ENCODE measurements around the gene CRPPA.

Gene CRPPA

GRCh38 chr7:16400893-16401275 is 20.5 kb downstream of the CRPPA start:
- no peak overlapping the region for H3K4me3 ChIP-seq (ENCODE audit: low read depth, low read length)
- no peaks in the 10 kb centered on the region for H3K36me3 ChIP-seq (ENCODE audit: control insufficient read depth in 2 of 2, insufficient read depth in 1 of 2, low read length in 2 of 2)
- H3K9me3 ChIP-seq (ENCODE audit: control insufficient read depth, insufficient read depth, low read depth, low read length), result no peaks in the 10 kb centered on the region
- CTCF ChIA-PET, result no interaction called here
- no peak overlapping the region for H3K27ac ChIP-seq (ENCODE audit: extremely low read depth, low read depth, low read length)
- no peak for TF ChIP-seq YY1 (tag by site-specific recombination; IDR thresholded peaks at IDR 0.05)
- no peak for TF ChIP-seq ZNF266 (tag by site-specific recombination; IDR thresholded peaks at IDR 0.05; ENCODE audit: low read depth)
- TF ChIP-seq ZNF548 (tag by site-specific recombination; IDR thresholded peaks at IDR 0.05), result no peak
- no peak for TF ChIP-seq ZNF16 (tag by site-specific recombination; IDR thresholded peaks at IDR 0.05; ENCODE audit: low read depth)
- no peak for TF ChIP-seq ZNF571 (tag by site-specific recombination; IDR thresholded peaks at IDR 0.05)
- no peak for TF ChIP-seq GFI1B (tag by site-specific recombination; IDR thresholded peaks at IDR 0.05)
- TF ChIP-seq ZBTB20 (tag by site-specific recombination; IDR thresholded peaks at IDR 0.05), result no peak
- TF ChIP-seq KLF10 (tag by site-specific recombination; IDR thresholded peaks at IDR 0.05), result no peak
- no peak for TF ChIP-seq OVOL3 (tag by site-specific recombination; IDR thresholded peaks at IDR 0.05)
- TF ChIP-seq ZNF366 (tag by site-specific recombination; conservative IDR thresholded peaks at IDR 0.05), result no peak
- TF ChIP-seq ZNF654 (tag by site-specific recombination; IDR thresholded peaks at IDR 0.05; ENCODE audit: low read depth), result no peak
- no peak for TF ChIP-seq ZNF776 (tag by site-specific recombination; IDR thresholded peaks at IDR 0.05; ENCODE audit: borderline replicate concordance)
- TF ChIP-seq ZNF394 (tag by site-specific recombination; IDR thresholded peaks at IDR 0.05; ENCODE audit: borderline replicate concordance), result no peak
- no peaks in the 10 kb centered on the region for H3K4me1 ChIP-seq (ENCODE audit: control insufficient read depth, insufficient read depth, low read length)
- POLR2A ChIA-PET, result no interaction called here

- Histone ChIP-seq H3K4me1 (ENCODE audit: control insufficient read depth, insufficient read depth, low read length) (no peaks in the 10 kb centered on the region), H3K27ac (ENCODE audit: extremely low read depth, low read depth, low read length) (no peak overlapping the region), H3K36me3 (ENCODE audit: control insufficient read depth in 2 of 2, insufficient read depth in 1 of 2, low read length in 2 of 2) (no peaks in the 10 kb centered on the region), H3K9me3 (ENCODE audit: control insufficient read depth, insufficient read depth, low read depth, low read length) (no peaks in the 10 kb centered on the region), H3K4me3 (ENCODE audit: low read depth, low read length) (no peak overlapping the region)
- ChIA-PET POLR2A (no interaction called here), CTCF (no interaction called here)
- no peak for TF ChIP-seq ZNF146 (tag by site-specific recombination; IDR thresholded peaks at IDR 0.05)
- TF ChIP-seq ZNF133 (tag by site-specific recombination; IDR thresholded peaks at IDR 0.05), result no peak
- no peak for TF ChIP-seq KLF16 (tag by site-specific recombination; IDR thresholded peaks at IDR 0.05)
- TF ChIP-seq ZNF19 (tag by site-specific recombination; IDR thresholded peaks at IDR 0.05; ENCODE audit: low read depth), result no peak
- no peak for TF ChIP-seq ZNF341 (tag by site-specific recombination; IDR thresholded peaks at IDR 0.05; ENCODE audit: low read depth)
- no peak for TF ChIP-seq ZFP37 (tag by site-specific recombination; IDR thresholded peaks at IDR 0.05)
- TF ChIP-seq ZNF624 (tag by site-specific recombination; IDR thresholded peaks at IDR 0.05), result no peak
- no peak for TF ChIP-seq ZNF266 (tag by site-specific recombination; IDR thresholded peaks at IDR 0.05; ENCODE audit: low read depth)
- TF ChIP-seq ZNF548 (tag by site-specific recombination; IDR thresholded peaks at IDR 0.05), result no peak
- TF ChIP-seq ZFP41 (tag by site-specific recombination; IDR thresholded peaks at IDR 0.05; ENCODE audit: borderline replicate concordance), result no peak
- no peak for TF ChIP-seq ZNF138 (tag by site-specific recombination; IDR thresholded peaks at IDR 0.05; ENCODE audit: borderline replicate concordance)
- TF ChIP-seq ZNF416 (tag by site-specific recombination; IDR thresholded peaks at IDR 0.05), result no peak
- no peak for TF ChIP-seq ZNF211 (tag by site-specific recombination; IDR thresholded peaks at IDR 0.05; ENCODE audit: low read depth)
These were observed 21.1 kb downstream of the CRPPA start for GRCh38 chr7:16399916-16400892.

Measured in HEK293 (cell line).